HFF-Myc (cell line): ENCODE results near the gene SCLY.

Source experiments
- DNase-seq: peaks from one replicate; pipeline ENCODE4 v3.0.0-alpha.2; 2011; ENCODE audit warnings: low read depth; ENCODE audit errors: extremely low read depth
- H3K4me3 ChIP-seq: replicated peaks from 2 replicates; pipeline ENCODE4 v1.5.1; 2011; ENCODE audit warnings: low read depth, mild to moderate bottlenecking, control low read depth, low read length
- CTCF ChIP-seq: IDR thresholded peaks from 2 replicates; pipeline ENCODE4 v1.5.1; 2012; ENCODE audit warnings: mild to moderate bottlenecking, low read depth, low read length, control low read depth; ENCODE audit errors: missing control alignments

SCLY gene

GRCh38 chr2:238123218-238123971 is 62.6 kb downstream of the SCLY start:
- no peak overlapping the region for H3K4me3 ChIP-seq
- no peak for TF ChIP-seq CTCF
- no peak for DNase-seq

- no peak for TF ChIP-seq CTCF
- H3K4me3 ChIP-seq, result no peak overlapping the region
- no peak for DNase-seq
Observed at GRCh38 chr2:238123991-238124470, 63.2 kb downstream of the SCLY start.

GRCh38 chr2:238124488-238125126 is 63.8 kb downstream of the SCLY start:
- no peak overlapping the region for H3K4me3 ChIP-seq
- no peak for DNase-seq
- no peak for TF ChIP-seq CTCF

- no peak for TF ChIP-seq CTCF
- H3K4me3 ChIP-seq, result no peak overlapping the region
- no peak for DNase-seq
Observed at GRCh38 chr2:238125127-238125885, 64.5 kb downstream of the SCLY start.

GRCh38 chr2:238126338-238126737 is 65.5 kb downstream of the SCLY start:
- no peak for DNase-seq
- H3K4me3 ChIP-seq, result no peak overlapping the region
- TF ChIP-seq CTCF, result no peak

DNA sequence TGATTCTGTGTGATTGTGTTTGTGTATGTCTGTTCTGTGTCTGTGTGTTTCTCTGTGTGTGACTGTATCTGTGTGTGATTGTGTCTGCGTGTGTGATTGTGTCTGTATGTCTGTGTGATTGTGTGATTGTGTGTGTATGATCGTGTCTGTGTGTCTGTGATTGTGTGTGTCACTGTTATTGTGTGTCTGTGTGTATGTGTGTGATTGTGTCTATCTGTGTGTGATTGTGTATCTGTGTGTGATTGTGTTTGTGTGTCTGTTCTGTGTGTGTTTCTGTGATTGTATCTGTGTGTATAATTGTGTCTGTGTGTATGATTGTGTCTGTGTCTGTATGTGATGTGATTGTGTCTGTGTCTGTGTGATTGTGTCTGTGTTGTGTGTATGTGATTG is 66.0 kb downstream of the SCLY start:
- no peak for TF ChIP-seq CTCF
- no peak overlapping the region for H3K4me3 ChIP-seq
- DNase-seq, result no peak
